ENCODE results near the gene PKP1.

GRCh38 chr1:201298396-201299381 is 15.4 kb downstream of the PKP1 start:
- TF ChIP-seq EZH2phosphoT487 (conservative IDR thresholded peaks at IDR 0.05; ENCODE audit: low read length), result no peak
- TF ChIP-seq CTCF (IDR thresholded peaks at IDR 0.05; ENCODE audit: insufficient read depth, low read length, poor library complexity, severe bottlenecking), result no peak
